ENCODE measurements around the gene JMJD6. TPM values are rescaled to one million over a fixed set of nuclear protein-coding genes. Genes with fewer than 3 reads are reported as not detected.

The JMJD6 gene
- total and polyA plus RNA-seq, 2 experiments from 2014 or later = 19.3 to 44.8 TPM

- Histone ChIP-seq H3K4me1 (ENCODE audit: insufficient read depth) (peaks cover 5% of the 10 kb centered on the region), H4K20me1 (ENCODE audit: insufficient read depth, poor library complexity, severe bottlenecking) (no peaks in the 10 kb centered on the region), H2AFZ (no peak overlapping the region), H3K9me2 (replicated peaks; ENCODE audit: insufficient read depth) (no peaks in the 10 kb centered on the region), H3K4me2 (no peak overlapping the region), H3K27ac (peak overlapping the region; percentile 90), H3K9me3 (ENCODE audit: low read depth) (no peaks in the 10 kb centered on the region), H3K4me3 (no peak overlapping the region), H3K79me2 (peaks cover 6% of the 10 kb centered on the region), H3K36me3 (replicated peaks; ENCODE audit: insufficient read depth, low read depth) (peaks cover 3% of the 10 kb centered on the region), H3K27me3 (no peaks in the 10 kb centered on the region)
- TF ChIP-seq EZH2 (IDR thresholded peaks at IDR 0.05; ENCODE audit: borderline replicate concordance) = no peak
- no peak for TF ChIP-seq EZH2phosphoT487 (IDR thresholded peaks at IDR 0.05; ENCODE audit: low read depth, severe bottlenecking, unreplicated experiment)
- no peak for TF ChIP-seq CTCF (IDR thresholded peaks at IDR 0.05; ENCODE audit: poor library complexity)
- DNase-seq (ENCODE audit: low spot score) = peak; percentile 75
- WGBS (ENCODE audit: low lambda C conversion rate, missing lambda C conversion rate) = 75% methylated on average over 13 of the region's 13 CpGs
Measured at GRCh38 chr17:76716146-76716838, 10.1 kb downstream of the JMJD6 start.

GRCh38 chr17:76715496-76715830, 10.9 kb downstream of the JMJD6 start:
- no peaks in the 10 kb centered on the region for H4K20me1 ChIP-seq (ENCODE audit: insufficient read depth, poor library complexity, severe bottlenecking)

GRCh38 chr17:76714822-76715495, 11.4 kb downstream of the JMJD6 start:
- Histone ChIP-seq H3K4me3 (no peak overlapping the region), H3K27me3 (no peaks in the 10 kb centered on the region), H3K4me2 (no peak overlapping the region), H2AFZ (no peak overlapping the region), H3K9me2 (replicated peaks; ENCODE audit: insufficient read depth) (no peaks in the 10 kb centered on the region), H3K4me1 (ENCODE audit: insufficient read depth) (peaks cover 11% of the 10 kb centered on the region), H4K20me1 (ENCODE audit: insufficient read depth, poor library complexity, severe bottlenecking) (no peaks in the 10 kb centered on the region), H3K36me3 (replicated peaks; ENCODE audit: insufficient read depth, low read depth) (peaks cover 3% of the 10 kb centered on the region), H3K27ac (no peak overlapping the region), H3K9me3 (ENCODE audit: low read depth) (no peaks in the 10 kb centered on the region), H3K79me2 (peaks cover 6% of the 10 kb centered on the region)
- 41% methylated on average over 4 of the region's 4 CpGs for WGBS (ENCODE audit: low lambda C conversion rate, missing lambda C conversion rate)
- TF ChIP-seq EZH2 (IDR thresholded peaks at IDR 0.05; ENCODE audit: borderline replicate concordance) (no peak), CTCF (IDR thresholded peaks at IDR 0.05; ENCODE audit: poor library complexity) (peak; percentile 87), EZH2phosphoT487 (IDR thresholded peaks at IDR 0.05; ENCODE audit: low read depth, severe bottlenecking, unreplicated experiment) (no peak)
- DNase-seq (ENCODE audit: low spot score) = peak; percentile 75

More at GRCh38 chr17:76715496-76715830, 10.9 kb downstream of the JMJD6 start:
- peaks cover 3% of the 10 kb centered on the region for H3K36me3 ChIP-seq (replicated peaks; ENCODE audit: insufficient read depth, low read depth)
- no peaks in the 10 kb centered on the region for H3K27me3 ChIP-seq
- H3K27ac ChIP-seq = peak overlapping the region; percentile 61
- no peak for DNase-seq (ENCODE audit: low spot score)
- peaks cover 9% of the 10 kb centered on the region for H3K4me1 ChIP-seq (ENCODE audit: insufficient read depth)
- H3K79me2 ChIP-seq = peaks cover 4% of the 10 kb centered on the region
- no peaks in the 10 kb centered on the region for H3K9me2 ChIP-seq (replicated peaks; ENCODE audit: insufficient read depth)
- no peaks in the 10 kb centered on the region for H3K9me3 ChIP-seq (ENCODE audit: low read depth)
- no peak overlapping the region for H2AFZ ChIP-seq
- no peak overlapping the region for H3K4me2 ChIP-seq
- no peak overlapping the region for H3K4me3 ChIP-seq
- TF ChIP-seq EZH2 (IDR thresholded peaks at IDR 0.05; ENCODE audit: borderline replicate concordance) (no peak), EZH2phosphoT487 (IDR thresholded peaks at IDR 0.05; ENCODE audit: low read depth, severe bottlenecking, unreplicated experiment) (no peak), CTCF (IDR thresholded peaks at IDR 0.05; ENCODE audit: poor library complexity) (no peak)
- WGBS (ENCODE audit: low lambda C conversion rate, missing lambda C conversion rate) = 90% methylated on average over 2 of the region's 2 CpGs
